Measurements from ENCODE around the gene KCNH1.

Gene KCNH1

DNA sequence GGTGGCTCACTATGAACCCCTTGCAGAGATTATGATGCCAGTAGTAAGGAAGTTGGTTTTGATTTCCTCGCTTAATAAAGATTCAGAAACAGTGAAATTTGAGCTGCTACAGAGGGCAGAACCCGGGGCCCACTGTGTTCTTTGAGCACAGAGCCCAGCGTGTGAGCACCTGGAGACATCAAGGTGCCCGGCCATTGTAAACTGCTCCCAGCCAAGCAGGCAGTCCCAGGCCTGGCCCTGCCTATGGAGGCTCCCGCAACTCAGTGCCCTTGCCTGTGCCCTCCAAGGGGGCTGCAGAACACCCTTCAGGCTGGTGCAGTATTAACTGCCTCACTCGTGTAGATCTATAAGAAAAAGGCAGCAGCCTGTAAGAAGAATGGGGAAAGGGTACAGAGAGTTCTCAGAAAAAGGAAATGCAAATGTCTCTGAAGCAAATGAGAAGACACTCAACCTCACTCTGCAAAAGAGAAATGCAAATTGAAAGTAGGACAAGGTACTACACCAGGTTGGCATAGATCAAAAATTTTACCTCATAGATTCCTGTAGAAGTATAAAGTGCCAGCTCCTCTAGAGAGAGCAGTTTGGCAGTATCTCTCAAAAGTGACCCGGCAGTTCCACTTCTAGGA lies 481.5 kb downstream of the KCNH1 start:
- Mint-ChIP-seq H3K4me1 (peaks cover 9% of the 10 kb centered on the region), H3K27ac (no peak overlapping the region), H3K36me3 (ENCODE audit: low read depth) (no peaks in the 10 kb centered on the region), H3K27me3 (no peaks in the 10 kb centered on the region), H3K4me3 (no peak overlapping the region), H3K9me3 (peaks cover 5% of the 10 kb centered on the region)
- DNase-seq (no peak), ATAC-seq (no peak)

DNA sequence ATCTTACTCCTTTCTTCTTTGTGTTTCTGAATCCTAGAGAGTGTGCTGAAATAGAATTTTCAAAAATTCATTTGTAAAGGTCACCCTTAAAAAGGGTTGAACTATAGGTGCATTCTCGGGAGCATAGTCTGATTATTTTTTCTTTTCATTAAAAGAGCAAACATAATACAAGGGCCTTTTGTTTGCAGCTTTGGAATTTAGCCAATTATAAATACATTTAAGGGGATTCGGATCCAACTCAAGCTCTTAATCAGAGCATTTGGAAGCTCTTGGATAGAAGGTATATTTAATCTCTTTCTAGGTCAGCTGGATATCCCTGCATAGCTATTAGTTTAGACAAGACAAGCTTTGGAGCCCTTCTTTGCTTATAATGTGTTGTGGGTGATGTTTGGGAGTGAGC lies 483.5 kb downstream of the KCNH1 start:
- no peak overlapping the region for H3K27ac Mint-ChIP-seq
- peaks cover 5% of the 10 kb centered on the region for H3K9me3 Mint-ChIP-seq
- peaks cover 9% of the 10 kb centered on the region for H3K4me1 Mint-ChIP-seq
- DNase-seq (no peak), ATAC-seq (no peak)
- no peak overlapping the region for H3K4me3 Mint-ChIP-seq
- no peaks in the 10 kb centered on the region for H3K27me3 Mint-ChIP-seq
- H3K36me3 Mint-ChIP-seq (ENCODE audit: low read depth) = no peaks in the 10 kb centered on the region

GRCh38 chr1:210648588-210649269 lies 485.2 kb downstream of the KCNH1 start:
- Mint-ChIP-seq H3K27ac (no peak overlapping the region), H3K36me3 (ENCODE audit: low read depth) (no peaks in the 10 kb centered on the region), H3K4me1 (peaks cover 9% of the 10 kb centered on the region), H3K4me3 (no peak overlapping the region), H3K27me3 (no peaks in the 10 kb centered on the region), H3K9me3 (peaks cover 2% of the 10 kb centered on the region)
- DNase-seq (no peak), ATAC-seq (no peak)

DNA sequence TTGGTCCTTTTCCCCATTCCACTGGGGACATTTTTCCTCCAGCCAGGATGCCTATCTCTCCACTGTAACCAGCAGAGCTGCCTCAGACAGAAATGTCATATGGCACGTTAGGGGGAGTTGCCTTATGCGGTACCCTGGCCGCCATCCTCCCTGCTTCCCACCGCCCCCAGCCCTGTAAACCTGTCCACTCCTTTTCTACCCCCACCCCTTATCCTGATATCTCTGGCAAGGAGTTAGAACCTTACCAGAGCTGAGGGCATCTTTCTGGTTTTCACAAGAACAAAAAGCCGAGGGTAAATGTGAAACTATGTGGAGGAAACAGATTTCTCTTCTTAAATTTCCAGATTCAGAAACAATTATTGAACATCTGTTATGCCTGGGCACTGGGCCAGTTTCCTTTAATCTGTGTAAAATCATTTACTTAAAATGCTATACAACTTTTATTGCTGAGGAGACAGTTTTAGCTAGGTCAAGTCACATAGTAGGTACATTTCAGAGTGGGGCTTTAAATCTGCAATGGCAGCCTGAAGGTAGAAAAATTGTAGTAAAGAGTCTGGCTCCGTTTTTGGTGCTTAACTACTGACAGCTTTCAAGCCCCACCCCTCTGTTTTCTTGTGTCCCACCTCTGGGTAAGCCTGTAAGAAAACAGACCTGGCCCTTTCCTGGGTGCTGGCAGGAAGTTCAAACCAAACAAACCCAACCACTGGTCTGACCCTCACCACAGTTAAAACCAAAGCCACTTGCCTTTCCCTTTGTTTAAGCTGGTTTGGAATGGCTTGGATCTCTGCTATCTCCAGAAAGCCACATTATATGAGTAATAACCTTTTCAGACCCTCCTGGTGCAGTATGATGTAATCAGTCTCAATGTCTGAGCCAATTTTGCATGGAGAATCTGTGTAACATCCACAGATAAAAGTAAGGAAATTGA lies 486.3 kb downstream of the KCNH1 start:
- no peaks in the 10 kb centered on the region for H3K36me3 Mint-ChIP-seq (ENCODE audit: low read depth)
- H3K4me3 Mint-ChIP-seq = no peak overlapping the region
- no peak overlapping the region for H3K27ac Mint-ChIP-seq
- H3K9me3 Mint-ChIP-seq = no peaks in the 10 kb centered on the region
- no peak for DNase-seq
- ATAC-seq = peak; percentile 54
- no peaks in the 10 kb centered on the region for H3K27me3 Mint-ChIP-seq
- peaks cover 9% of the 10 kb centered on the region for H3K4me1 Mint-ChIP-seq

DNA sequence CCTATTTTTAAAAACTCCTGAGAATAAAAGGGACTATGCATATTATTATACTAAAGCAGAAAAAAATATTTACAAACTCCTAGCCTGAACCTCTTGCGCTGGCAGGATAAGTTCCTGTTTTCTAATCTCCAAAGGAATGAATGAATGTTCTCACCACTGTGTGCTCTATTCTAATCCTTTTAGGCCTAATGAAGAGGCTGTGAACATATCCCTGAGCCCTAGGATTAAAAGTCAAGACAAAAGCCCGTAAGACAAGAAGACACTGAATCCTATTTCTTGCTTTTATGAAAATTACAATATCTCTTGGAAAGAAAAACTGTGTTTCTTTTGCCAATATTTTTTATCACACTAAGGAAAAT lies 487.7 kb downstream of the KCNH1 start:
- no peak overlapping the region for H3K27ac Mint-ChIP-seq
- no peak overlapping the region for H3K4me3 Mint-ChIP-seq
- no peaks in the 10 kb centered on the region for H3K36me3 Mint-ChIP-seq (ENCODE audit: low read depth)
- H3K27me3 Mint-ChIP-seq = no peaks in the 10 kb centered on the region
- DNase-seq (no peak), ATAC-seq (no peak)
- peaks cover 9% of the 10 kb centered on the region for H3K4me1 Mint-ChIP-seq
- no peaks in the 10 kb centered on the region for H3K9me3 Mint-ChIP-seq

DNA sequence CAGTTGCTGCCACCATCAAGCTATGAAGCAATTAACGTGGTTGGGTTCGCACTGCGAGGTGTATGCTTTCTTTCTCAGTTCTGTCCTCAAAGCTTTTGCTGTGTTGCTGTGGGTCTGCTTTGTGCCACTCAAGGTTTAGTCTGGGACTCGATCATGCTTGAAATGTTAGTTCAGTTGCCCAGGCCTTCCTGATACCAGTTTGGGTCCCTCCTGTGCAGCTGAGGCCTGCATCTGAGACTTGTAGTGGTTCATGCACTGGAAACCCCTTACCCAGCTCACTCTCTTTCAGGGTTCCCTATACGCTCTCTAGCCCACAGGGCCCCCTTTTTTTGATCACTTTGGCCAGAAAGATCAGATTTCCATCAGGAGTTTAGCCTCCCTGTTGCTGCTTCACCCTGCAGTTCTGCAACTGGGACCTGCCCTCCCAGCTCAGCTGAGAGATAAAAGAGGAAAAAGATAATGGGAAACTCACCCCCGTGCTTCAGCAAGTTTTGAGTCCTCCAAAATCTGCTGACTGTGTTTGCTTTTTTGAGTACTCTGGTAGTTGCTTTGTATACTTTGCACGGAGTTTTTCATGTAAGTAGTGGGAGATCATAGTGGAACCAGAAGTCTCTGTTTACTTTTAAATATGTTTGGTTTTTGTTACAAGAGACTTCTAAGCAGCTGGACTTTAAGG lies 488.2 kb downstream of the KCNH1 start:
- DNase-seq (no peak), ATAC-seq (no peak)
- peaks cover 9% of the 10 kb centered on the region for H3K4me1 Mint-ChIP-seq
- no peaks in the 10 kb centered on the region for H3K9me3 Mint-ChIP-seq
- no peak overlapping the region for H3K4me3 Mint-ChIP-seq
- no peaks in the 10 kb centered on the region for H3K27me3 Mint-ChIP-seq
- no peaks in the 10 kb centered on the region for H3K36me3 Mint-ChIP-seq (ENCODE audit: low read depth)
- no peak overlapping the region for H3K27ac Mint-ChIP-seq

GRCh38 chr1:210641582-210641981 lies 492.4 kb downstream of the KCNH1 start:
- no peak overlapping the region for H3K27ac Mint-ChIP-seq

GRCh38 chr1:210635108-210635507 lies 498.8 kb downstream of the KCNH1 start:
- Mint-ChIP-seq H3K4me3 (no peak overlapping the region), H3K27ac (no peak overlapping the region), H3K4me1 (no peaks in the 10 kb centered on the region), H3K36me3 (ENCODE audit: low read depth) (no peaks in the 10 kb centered on the region), H3K9me3 (no peaks in the 10 kb centered on the region), H3K27me3 (no peaks in the 10 kb centered on the region)
- no peak for DNase-seq
- no peak for ATAC-seq

More at GRCh38 chr1:210641582-210641981, 492.4 kb downstream of the KCNH1 start:
- Mint-ChIP-seq H3K4me1 (no peaks in the 10 kb centered on the region), H3K9me3 (no peaks in the 10 kb centered on the region), H3K4me3 (no peak overlapping the region), H3K36me3 (ENCODE audit: low read depth) (no peaks in the 10 kb centered on the region), H3K27me3 (no peaks in the 10 kb centered on the region)
- DNase-seq = no peak
- no peak for ATAC-seq

DNA sequence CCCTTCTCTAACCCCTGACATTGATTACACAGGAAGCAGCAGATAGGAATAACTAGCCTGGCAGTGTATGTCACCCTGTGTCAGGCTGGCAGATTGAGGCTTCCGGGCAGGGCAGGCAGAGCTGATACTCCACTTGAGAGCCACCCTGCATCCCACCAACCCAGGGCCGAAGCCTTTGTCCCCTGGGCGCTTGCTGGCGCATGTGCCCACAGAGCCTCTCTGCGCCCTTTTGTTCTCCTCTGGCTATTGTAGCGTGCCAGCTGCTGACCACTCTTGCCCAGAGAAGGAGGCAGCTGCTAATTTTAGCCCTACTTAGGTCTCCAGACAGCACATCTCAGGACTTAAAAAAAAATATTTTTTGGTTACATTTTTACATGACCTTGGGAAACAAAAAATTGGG lies 500.3 kb downstream of the KCNH1 start:
- DNase-seq (no peak), ATAC-seq (no peak)
- Mint-ChIP-seq H3K4me1 (no peaks in the 10 kb centered on the region), H3K9me3 (no peaks in the 10 kb centered on the region), H3K36me3 (ENCODE audit: low read depth) (no peaks in the 10 kb centered on the region), H3K27me3 (no peaks in the 10 kb centered on the region), H3K27ac (no peak overlapping the region), H3K4me3 (no peak overlapping the region)

GRCh38 chr1:210633140-210633539 lies 500.8 kb downstream of the KCNH1 start:
- Mint-ChIP-seq H3K9me3 (no peaks in the 10 kb centered on the region), H3K4me1 (no peaks in the 10 kb centered on the region), H3K27me3 (no peaks in the 10 kb centered on the region), H3K4me3 (no peak overlapping the region), H3K27ac (no peak overlapping the region), H3K36me3 (ENCODE audit: low read depth) (no peaks in the 10 kb centered on the region)
- DNase-seq = no peak
- no peak for ATAC-seq

DNA sequence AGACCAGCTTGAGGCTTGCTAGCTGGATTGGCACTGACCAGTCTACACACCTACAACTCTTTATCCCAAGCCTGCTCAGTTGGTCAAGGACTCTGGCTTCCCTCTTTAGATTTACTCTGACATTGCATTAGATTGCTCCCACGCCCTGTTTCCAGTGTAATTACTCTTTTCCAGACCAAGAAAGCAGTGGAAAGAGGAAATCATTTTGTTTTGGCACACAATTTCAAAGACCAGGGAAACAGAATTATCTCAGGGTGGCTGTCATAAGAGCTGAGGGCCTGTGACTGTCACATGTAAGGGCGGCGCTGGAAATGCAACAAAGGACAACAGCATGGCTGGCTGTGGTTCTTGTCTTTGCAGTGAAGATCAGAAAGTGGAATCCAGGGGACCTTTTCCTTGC lies 502.5 kb downstream of the KCNH1 start:
- Mint-ChIP-seq H3K9me3 (no peaks in the 10 kb centered on the region), H3K36me3 (ENCODE audit: low read depth) (no peaks in the 10 kb centered on the region), H3K27me3 (no peaks in the 10 kb centered on the region), H3K4me1 (no peaks in the 10 kb centered on the region), H3K27ac (no peak overlapping the region), H3K4me3 (no peak overlapping the region)
- no peak for DNase-seq
- no peak for ATAC-seq

DNA sequence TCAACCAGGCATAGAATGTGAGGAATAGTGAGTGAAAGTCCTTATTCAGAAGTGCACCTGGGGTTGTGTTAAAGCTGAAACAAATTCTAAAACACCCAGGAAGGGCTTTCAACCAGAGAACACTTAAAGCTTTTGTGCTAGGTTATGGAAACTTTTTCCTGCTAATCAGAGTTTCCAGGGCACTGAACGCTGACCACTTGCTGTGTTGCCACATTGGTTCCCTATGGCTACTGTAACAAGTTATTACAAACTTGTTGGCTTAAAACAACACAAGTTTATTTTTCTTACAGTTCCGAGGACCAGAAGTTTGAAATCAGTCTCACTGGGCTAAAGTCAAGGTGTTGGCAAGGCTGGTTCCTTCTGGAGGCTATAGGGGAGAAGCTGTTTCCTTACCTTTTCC lies 504.7 kb downstream of the KCNH1 start:
- no peak for ATAC-seq
- H3K27me3 Mint-ChIP-seq = no peaks in the 10 kb centered on the region
- no peaks in the 10 kb centered on the region for H3K9me3 Mint-ChIP-seq

GRCh38 chr1:210627755-210628154 lies 506.2 kb downstream of the KCNH1 start:
- H3K4me1 Mint-ChIP-seq = no peaks in the 10 kb centered on the region
- no peak overlapping the region for H3K4me3 Mint-ChIP-seq
- no peak for DNase-seq
- no peak for ATAC-seq
- H3K36me3 Mint-ChIP-seq (ENCODE audit: low read depth) = no peaks in the 10 kb centered on the region
- H3K27ac Mint-ChIP-seq = no peak overlapping the region
- no peaks in the 10 kb centered on the region for H3K9me3 Mint-ChIP-seq
- H3K27me3 Mint-ChIP-seq = no peaks in the 10 kb centered on the region

More for the DNA sequence above, 504.7 kb downstream of the KCNH1 start:
- H3K36me3 Mint-ChIP-seq (ENCODE audit: low read depth) = no peaks in the 10 kb centered on the region
- no peak for DNase-seq
- H3K27ac Mint-ChIP-seq = no peak overlapping the region
- H3K4me1 Mint-ChIP-seq = no peaks in the 10 kb centered on the region
- no peak overlapping the region for H3K4me3 Mint-ChIP-seq
